ENCODE results near the gene MED22.
"Not testable (repeated sequence)": the region's sequence is repeated elsewhere in the genome, so short reads cannot be mapped to it uniquely, and the experiment has no call there.

Gene MED22

GRCh38 chr9:133378408-133378962, 30.6 kb upstream of the MED22 start:
- DNase-seq (ENCODE audit: insufficient read length, low spot score) (no peak), FAIRE-seq (no peak)
- TF ChIP-seq PAX5 (IDR thresholded peaks at IDR 0.05; ENCODE audit: insufficient read depth, low read length, severe bottlenecking) = no peak
- no peak for TF ChIP-seq POU2F2 (IDR thresholded peaks at IDR 0.05; ENCODE audit: low read depth, low read length)
- no peak for TF ChIP-seq TAF1 (IDR thresholded peaks at IDR 0.05; ENCODE audit: low read depth, low read length)
- no peak for TF ChIP-seq POLR2A (IDR thresholded peaks at IDR 0.05; ENCODE audit: low read depth, low read length)
- no peak for TF ChIP-seq POLR2AphosphoS5 (IDR thresholded peaks at IDR 0.05; ENCODE audit: low read depth, low read length)
- TF ChIP-seq SPI1 (IDR thresholded peaks at IDR 0.05; ENCODE audit: low read depth, low read length) = no peak

DNA sequence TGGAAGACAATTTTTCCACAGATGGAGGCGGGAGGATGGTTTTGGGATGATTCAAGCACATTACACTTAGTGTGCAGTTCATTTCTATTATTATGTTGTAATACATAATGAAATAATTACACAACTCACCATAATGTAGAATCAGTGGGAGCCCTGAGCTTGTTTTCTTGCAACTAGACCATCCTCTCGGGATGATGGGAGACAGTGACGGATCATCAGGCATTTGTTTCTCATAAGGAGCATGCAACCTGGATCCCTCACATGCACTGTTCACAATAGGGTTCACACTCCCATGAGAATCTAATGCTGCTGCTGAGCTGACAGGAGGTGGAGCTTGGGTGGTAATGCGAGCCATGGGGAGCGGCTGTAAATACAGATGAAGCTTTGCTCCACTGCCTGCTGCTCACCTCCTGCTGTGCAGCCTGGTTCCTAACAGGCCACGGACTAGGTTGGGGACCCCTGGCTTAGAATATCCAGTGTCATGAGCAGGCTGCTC, 29.8 kb upstream of the MED22 start:
- FAIRE-seq (no peak), DNase-seq (ENCODE audit: insufficient read length, low spot score) (no peak)
- TF ChIP-seq POLR2A (IDR thresholded peaks at IDR 0.05; ENCODE audit: low read depth, low read length) (no peak), POLR2AphosphoS5 (IDR thresholded peaks at IDR 0.05; ENCODE audit: low read depth, low read length) (no peak), SPI1 (IDR thresholded peaks at IDR 0.05; ENCODE audit: low read depth, low read length) (no peak)

- FAIRE-seq; DNase-seq (ENCODE audit: insufficient read length, low spot score): not testable (repeated sequence)
These were observed 29.3 kb upstream of the MED22 start for GRCh38 chr9:133377280-133377679.

DNA sequence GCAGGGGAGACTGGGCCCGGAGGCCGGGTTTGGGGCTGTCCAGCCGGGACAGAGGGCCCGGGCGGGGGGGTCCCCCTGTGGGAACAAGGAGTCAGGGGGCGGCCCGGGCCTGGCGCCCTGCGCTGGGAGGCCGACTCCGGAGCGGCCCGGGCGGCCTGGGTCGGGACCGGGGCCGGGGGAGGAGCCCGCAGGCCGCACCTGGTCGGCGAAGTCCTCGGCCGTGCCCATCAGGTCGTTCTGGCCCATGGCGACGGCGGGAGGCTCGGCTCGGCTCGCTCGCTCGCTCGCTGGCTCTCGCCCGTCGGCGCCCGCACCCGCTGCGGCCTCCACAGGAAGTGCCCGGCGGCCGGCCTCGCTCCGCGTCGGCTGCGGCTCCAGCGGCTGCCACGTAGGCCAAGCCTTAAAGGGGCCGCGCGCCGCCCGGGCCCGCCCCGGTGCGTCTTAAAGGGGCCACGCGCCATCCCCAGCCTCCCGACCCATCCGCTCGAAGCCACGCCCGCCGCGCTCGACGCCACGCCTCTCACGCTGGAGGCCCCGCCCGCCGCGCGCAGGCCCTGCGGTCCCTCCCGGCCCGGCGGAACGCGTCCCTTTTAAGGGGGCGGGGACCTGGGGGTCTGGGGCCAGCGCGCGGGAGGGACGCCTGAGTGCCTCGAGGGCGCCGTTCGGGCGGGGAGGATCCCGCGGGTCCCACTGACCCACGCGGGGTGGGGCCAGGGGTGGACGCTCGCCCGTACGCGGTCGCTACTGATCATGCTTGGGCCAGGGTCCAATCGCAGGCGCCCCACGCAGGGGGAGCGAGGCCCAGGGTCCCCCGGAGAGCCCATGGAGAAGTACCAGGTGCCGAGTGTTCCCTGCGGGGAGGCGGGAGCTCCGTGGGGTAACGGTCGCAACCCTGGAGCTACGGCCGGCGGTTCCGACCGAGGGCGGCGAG, 28.1 kb upstream of the MED22 start, which contains the start of the genes STKLD1 and SURF4:
STKLD1 (plus strand) TSS at position 643 of the 931 bp plus-strand sequence; CDS start at position 751, 108 bp downstream.
SURF4 (minus strand) TSS at position 337 of the 931 bp plus-strand sequence; CDS start at position 246, 91 bp downstream.
- DNase-seq (ENCODE audit: insufficient read length, low spot score) (peak; percentile 100), FAIRE-seq (peak; percentile 96)
- peak; percentile 80 for TF ChIP-seq TAF1 (IDR thresholded peaks at IDR 0.05; ENCODE audit: low read depth, low read length)
- peak; percentile 67 for TF ChIP-seq POLR2AphosphoS5 (IDR thresholded peaks at IDR 0.05; ENCODE audit: low read depth, low read length)
- peak; percentile 79; the same call in 1 of the 2 replicates for TF ChIP-seq POLR2A (IDR thresholded peaks at IDR 0.05; ENCODE audit: low read depth, low read length)
- no peak for TF ChIP-seq PAX5 (IDR thresholded peaks at IDR 0.05; ENCODE audit: insufficient read depth, low read length, severe bottlenecking)
- 0 out of 2 replicates have a peak, but pooled peaks have one; percentile 19 for TF ChIP-seq SPI1 (IDR thresholded peaks at IDR 0.05; ENCODE audit: low read depth, low read length)
- peak; percentile 46; the same call in 1 of the 2 replicates for TF ChIP-seq POU2F2 (IDR thresholded peaks at IDR 0.05; ENCODE audit: low read depth, low read length)

- DNase-seq (ENCODE audit: insufficient read length, low spot score) (peak; percentile 53), FAIRE-seq (no peak)
- TF ChIP-seq SPI1 (IDR thresholded peaks at IDR 0.05; ENCODE audit: low read depth, low read length) (no peak), POLR2A (IDR thresholded peaks at IDR 0.05; ENCODE audit: low read depth, low read length) (no peak), PAX5 (IDR thresholded peaks at IDR 0.05; ENCODE audit: insufficient read depth, low read length, severe bottlenecking) (no peak), POLR2AphosphoS5 (IDR thresholded peaks at IDR 0.05; ENCODE audit: low read depth, low read length) (no peak), TAF1 (IDR thresholded peaks at IDR 0.05; ENCODE audit: low read depth, low read length) (no peak), POU2F2 (IDR thresholded peaks at IDR 0.05; ENCODE audit: low read depth, low read length) (no peak)
These were observed 27.3 kb upstream of the MED22 start for GRCh38 chr9:133375116-133375723.

DNA sequence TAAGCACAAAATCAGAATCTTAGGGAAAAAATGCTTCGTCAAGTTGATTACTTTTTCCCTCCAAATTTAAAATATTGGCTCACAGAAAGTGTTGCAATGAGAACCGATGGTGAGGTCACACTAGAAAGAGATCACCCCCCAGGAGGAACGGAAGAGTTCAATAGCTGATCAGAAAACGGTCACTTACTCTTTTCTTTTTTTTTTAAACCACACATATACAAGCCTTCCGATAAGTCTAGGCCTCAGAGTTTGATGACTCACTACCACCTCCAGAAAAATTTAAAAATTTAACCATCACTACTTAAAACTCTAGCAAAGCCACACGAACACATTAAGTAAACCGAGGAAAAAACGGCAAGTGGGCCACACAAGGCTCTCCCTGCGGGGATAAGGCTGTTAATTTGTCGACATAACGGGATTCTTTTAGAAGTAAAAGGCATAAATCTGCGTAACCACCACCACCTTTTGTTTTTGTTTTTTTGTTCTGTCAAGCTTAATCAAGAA, 26.7 kb upstream of the MED22 start:
- DNase-seq (ENCODE audit: insufficient read length, low spot score) (no peak), FAIRE-seq (no peak)
- TF ChIP-seq POLR2AphosphoS5 (IDR thresholded peaks at IDR 0.05; ENCODE audit: low read depth, low read length) (no peak), TAF1 (IDR thresholded peaks at IDR 0.05; ENCODE audit: low read depth, low read length) (no peak), POU2F2 (IDR thresholded peaks at IDR 0.05; ENCODE audit: low read depth, low read length) (no peak), PAX5 (IDR thresholded peaks at IDR 0.05; ENCODE audit: insufficient read depth, low read length, severe bottlenecking) (no peak), SPI1 (IDR thresholded peaks at IDR 0.05; ENCODE audit: low read depth, low read length) (no peak), POLR2A (IDR thresholded peaks at IDR 0.05; ENCODE audit: low read depth, low read length) (no peak)

DNA sequence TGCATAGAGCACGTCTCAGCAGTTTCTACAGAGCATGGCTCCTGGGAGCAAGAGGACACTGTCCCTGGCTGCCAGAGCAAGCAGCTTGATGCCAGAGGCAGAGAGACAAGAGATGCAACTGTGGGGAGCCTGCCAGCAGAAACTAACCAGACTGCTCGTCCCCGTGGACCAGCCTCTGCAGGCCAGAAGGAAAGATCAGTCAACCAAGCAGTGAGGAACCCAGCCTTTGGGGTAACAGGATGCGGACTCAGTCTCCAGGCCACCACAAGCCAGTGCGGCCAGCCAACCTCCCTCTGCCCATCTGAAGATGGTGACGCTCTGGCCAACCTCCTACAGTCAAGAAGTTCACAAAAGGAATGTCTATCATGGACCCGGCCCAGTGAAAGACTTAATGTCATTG, 24.2 kb upstream of the MED22 start:
- DNase-seq (ENCODE audit: insufficient read length, low spot score) (no peak), FAIRE-seq (no peak)
- TF ChIP-seq TAF1 (IDR thresholded peaks at IDR 0.05; ENCODE audit: low read depth, low read length) (no peak), SPI1 (IDR thresholded peaks at IDR 0.05; ENCODE audit: low read depth, low read length) (no peak), POLR2A (IDR thresholded peaks at IDR 0.05; ENCODE audit: low read depth, low read length) (no peak), POLR2AphosphoS5 (IDR thresholded peaks at IDR 0.05; ENCODE audit: low read depth, low read length) (no peak), POU2F2 (IDR thresholded peaks at IDR 0.05; ENCODE audit: low read depth, low read length) (no peak), PAX5 (IDR thresholded peaks at IDR 0.05; ENCODE audit: insufficient read depth, low read length, severe bottlenecking) (no peak)

GRCh38 chr9:133371261-133371711, 23.4 kb upstream of the MED22 start:
- TF ChIP-seq POLR2A (IDR thresholded peaks at IDR 0.05; ENCODE audit: low read depth, low read length) = no peak
- TF ChIP-seq POU2F2 (IDR thresholded peaks at IDR 0.05; ENCODE audit: low read depth, low read length) = no peak
- no peak for TF ChIP-seq TAF1 (IDR thresholded peaks at IDR 0.05; ENCODE audit: low read depth, low read length)
- no peak for TF ChIP-seq SPI1 (IDR thresholded peaks at IDR 0.05; ENCODE audit: low read depth, low read length)
- TF ChIP-seq POLR2AphosphoS5 (IDR thresholded peaks at IDR 0.05; ENCODE audit: low read depth, low read length) = no peak
- TF ChIP-seq PAX5 (IDR thresholded peaks at IDR 0.05; ENCODE audit: insufficient read depth, low read length, severe bottlenecking) = no peak
- DNase-seq (ENCODE audit: insufficient read length, low spot score) (no peak), FAIRE-seq (no peak)

- no peak for FAIRE-seq
- TF ChIP-seq PAX5 (IDR thresholded peaks at IDR 0.05; ENCODE audit: insufficient read depth, low read length, severe bottlenecking) (no peak), POLR2A (IDR thresholded peaks at IDR 0.05; ENCODE audit: low read depth, low read length) (no peak), POU2F2 (IDR thresholded peaks at IDR 0.05; ENCODE audit: low read depth, low read length) (no peak), TAF1 (IDR thresholded peaks at IDR 0.05; ENCODE audit: low read depth, low read length) (no peak), POLR2AphosphoS5 (IDR thresholded peaks at IDR 0.05; ENCODE audit: low read depth, low read length) (no peak), SPI1 (IDR thresholded peaks at IDR 0.05; ENCODE audit: low read depth, low read length) (no peak)
- DNase-seq (ENCODE audit: insufficient read length, low spot score) = no peak
These were observed 22.8 kb upstream of the MED22 start for GRCh38 chr9:133370685-133371084.

Measured in GM12891 (cell line).